ENCODE results near the gene KATNBL1.

GRCh38 chr15:34188711-34189110 is 21.2 kb downstream of the KATNBL1 start:
- no peak for TF ChIP-seq ARNT (IDR thresholded peaks at IDR 0.05)
- TF ChIP-seq SP1 (IDR thresholded peaks at IDR 0.05), result no peak
- TF ChIP-seq HDGF (IDR thresholded peaks at IDR 0.05; ENCODE audit: borderline replicate concordance), result no peak
